Thyroid gland (tissue), 4 donors: ENCODE results near the gene TAF10. TPM values are rescaled to one million over a fixed set of nuclear protein-coding genes. Genes with fewer than 3 reads are reported as not detected.

Experiments used
- DNase-seq, 2 donors: peaks; one replicate each; pipeline ENCODE4 v3.0.0-alpha.2; 2019
- H3K27ac ChIP-seq, 3 donors: fragments of 200-600 bp; sonication (generic); 1 replicate in 2 of 3; 2 replicates in 1 of 3; pipeline ENCODE4 v1.5.1; 2016 to 2019; ENCODE audit warnings: mild to moderate bottlenecking in 1 of 3, moderate library complexity in 1 of 3
- H3K27me3 ChIP-seq: fragments of 200-600 bp; sonication (generic); one replicate; pipeline ENCODE4 v1.5.1; 2019
- H3K36me3 ChIP-seq, 2 donors: fragments of 200-600 bp; sonication (generic); one replicate each; pipeline ENCODE4 v1.5.1; 2016 to 2019
- H3K4me1 ChIP-seq, 2 donors: fragments of 200-600 bp; sonication (generic); one replicate each; pipeline ENCODE4 v1.5.1; 2017 to 2019
- H3K4me3 ChIP-seq, 3 donors: fragments of 200-600 bp; sonication (generic); replicated peaks in 1 of 3; 1 replicate in 2 of 3; 2 replicates in 1 of 3; pipeline ENCODE4 v1.5.1; 2016; ENCODE audit warnings: mild to moderate bottlenecking in 1 of 3
- H3K9me3 ChIP-seq: fragments of 200-600 bp; sonication (generic); one replicate; pipeline ENCODE4 v1.5.1; 2017
- POLR2A ChIP-seq, 2 donors: fragments of 450-650 bp; IDR thresholded peaks; one replicate each; pipeline ENCODE4 v1.6.1; 2017; ENCODE audit warnings: antibody characterized with exemption in 2 of 2, mild to moderate bottlenecking in 2 of 2, moderate library complexity in 1 of 2
- WGBS, 2 donors: methylation state at CpG; one replicate each; pipeline ENCODE4 v1.1.5; 2017; 5-methylcytosine and 5-hydroxymethylcytosine counted together
- intact Hi-C: fragments of 100-400 bp; cut with DNase I; formaldehyde crosslinking; loops from one replicate; pipeline ENCODE4 v1.15.1; 2023
- total RNA-seq, 4 donors: library from RNA; depleted of rRNA; stranded (reverse); fragments of >200 nt; gene quantifications; one replicate each; pipeline ENCODE4 v1.2.3, GENCODE V29; 2016
- TF ChIP-seq, protein P1 (sequence below), 6 experiments: fragments of 200-600 bp in 3 of 6; fragments of 450-650 bp in 3 of 6; sonication (generic) in 3 of 6; IDR thresholded peaks; one replicate each; pipeline ENCODE4 v1.5.1; 2016 to 2019; ENCODE audit warnings: antibody characterized with exemption in 6 of 6, mild to moderate bottlenecking in 2 of 6, inconsistent platforms in 1 of 6, moderate library complexity in 1 of 6

Gene TAF10
- total RNA-seq, 4 donors from 2014 or later = 96.6 to 113 (median 108) TPM

DNA sequence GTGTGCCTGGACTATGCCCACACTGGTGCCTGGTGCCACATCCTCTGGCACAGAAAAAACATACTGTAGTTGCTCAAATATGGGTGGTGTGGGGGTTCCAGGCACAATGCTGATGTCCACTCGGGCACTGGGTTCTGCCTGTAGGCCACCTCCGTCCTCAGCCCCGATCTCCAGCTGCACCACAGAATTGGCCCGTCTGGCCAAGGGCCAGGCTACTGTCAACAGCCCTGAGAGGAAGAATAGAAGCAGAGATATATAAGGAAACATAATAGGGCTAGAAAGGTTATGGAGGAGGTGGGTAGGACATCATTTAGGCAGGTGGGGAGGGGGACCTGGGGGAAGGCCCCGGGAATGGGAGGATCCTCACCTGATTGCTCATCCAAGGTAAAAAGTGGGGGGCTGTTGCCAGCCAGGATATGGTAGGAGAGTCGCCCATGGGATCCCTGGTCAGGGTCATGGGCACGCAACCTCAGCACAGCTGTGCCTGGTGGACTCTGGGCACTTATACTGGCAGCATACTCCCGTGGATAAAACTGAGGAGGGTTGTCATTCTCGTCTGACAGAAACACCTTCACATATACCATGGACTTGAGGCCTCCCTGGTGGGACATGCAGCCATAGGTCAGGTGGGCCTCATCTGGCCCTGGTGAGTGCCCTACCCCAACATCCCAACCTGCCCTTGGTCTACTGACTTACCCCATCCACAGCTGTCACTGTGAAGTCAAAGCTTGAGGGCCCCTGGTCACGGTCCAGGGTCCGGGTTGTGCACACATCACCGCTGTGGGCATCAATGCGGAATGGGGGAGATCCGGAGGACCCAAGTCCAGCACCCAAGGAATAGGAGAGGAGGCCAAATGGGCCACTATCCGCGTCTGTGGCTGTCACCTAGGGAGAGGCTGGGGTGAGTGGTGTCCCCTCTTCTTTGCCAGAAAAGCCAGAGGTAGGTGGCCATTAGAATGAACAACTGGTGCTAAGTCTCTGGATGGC, 21.7 kb upstream of the TAF10 start:
- H3K4me1 ChIP-seq = peaks cover 11 to 41% of the 10 kb centered on the region in 2 donors
- WGBS, 2 donors = 89% methylated on average over 16 of the region's 16 CpGs
- no peaks in the 10 kb centered on the region for H3K36me3 ChIP-seq
- no peak overlapping the region for H3K4me3 ChIP-seq
- DNase-seq = no peak
- peak overlapping the region in 1 of 3 donors; percentile 23 for H3K27ac ChIP-seq
- no peaks in the 10 kb centered on the region for H3K9me3 ChIP-seq
- intact Hi-C loops = no loop called here
- TF ChIP-seq, protein P1, sequence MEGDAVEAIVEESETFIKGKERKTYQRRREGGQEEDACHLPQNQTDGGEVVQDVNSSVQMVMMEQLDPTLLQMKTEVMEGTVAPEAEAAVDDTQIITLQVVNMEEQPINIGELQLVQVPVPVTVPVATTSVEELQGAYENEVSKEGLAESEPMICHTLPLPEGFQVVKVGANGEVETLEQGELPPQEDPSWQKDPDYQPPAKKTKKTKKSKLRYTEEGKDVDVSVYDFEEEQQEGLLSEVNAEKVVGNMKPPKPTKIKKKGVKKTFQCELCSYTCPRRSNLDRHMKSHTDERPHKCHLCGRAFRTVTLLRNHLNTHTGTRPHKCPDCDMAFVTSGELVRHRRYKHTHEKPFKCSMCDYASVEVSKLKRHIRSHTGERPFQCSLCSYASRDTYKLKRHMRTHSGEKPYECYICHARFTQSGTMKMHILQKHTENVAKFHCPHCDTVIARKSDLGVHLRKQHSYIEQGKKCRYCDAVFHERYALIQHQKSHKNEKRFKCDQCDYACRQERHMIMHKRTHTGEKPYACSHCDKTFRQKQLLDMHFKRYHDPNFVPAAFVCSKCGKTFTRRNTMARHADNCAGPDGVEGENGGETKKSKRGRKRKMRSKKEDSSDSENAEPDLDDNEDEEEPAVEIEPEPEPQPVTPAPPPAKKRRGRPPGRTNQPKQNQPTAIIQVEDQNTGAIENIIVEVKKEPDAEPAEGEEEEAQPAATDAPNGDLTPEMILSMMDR (IDR thresholded peaks at IDR 0.05) = no peak
- no peak for TF ChIP-seq POLR2A (IDR thresholded peaks at IDR 0.05)
- no peaks in the 10 kb centered on the region for H3K27me3 ChIP-seq

- Histone ChIP-seq H3K4me3 (no peak overlapping the region), H3K27me3 (no peaks in the 10 kb centered on the region), H3K4me1 (peaks cover under 1 to 30% of the 10 kb centered on the region in 2 donors), H3K36me3 (no peaks in the 10 kb centered on the region), H3K9me3 (no peaks in the 10 kb centered on the region), H3K27ac (no peak overlapping the region)
- TF ChIP-seq, protein P1 (IDR thresholded peaks at IDR 0.05) = no peak
- TF ChIP-seq POLR2A (IDR thresholded peaks at IDR 0.05) = no peak
- intact Hi-C loops = no loop called here
- 94 to 96% methylated on average over 17 to 24 of the region's 29 CpGs for WGBS, 2 donors
- DNase-seq = no peak
These were observed 20.4 kb upstream of the TAF10 start for GRCh38 chr11:6632116-6633073.

GRCh38 chr11:6631361-6631890, 19.4 kb upstream of the TAF10 start:
- H3K27ac ChIP-seq = no peak overlapping the region
- intact Hi-C loops = no loop called here
- no peak overlapping the region for H3K4me3 ChIP-seq
- H3K4me1 ChIP-seq = peaks cover 0 to 22% of the 10 kb centered on the region in 2 donors
- no peaks in the 10 kb centered on the region for H3K36me3 ChIP-seq
- H3K9me3 ChIP-seq = no peaks in the 10 kb centered on the region
- WGBS, 2 donors = 85 to 90% methylated on average over 11 of the region's 11 CpGs
- no peak for TF ChIP-seq POLR2A (IDR thresholded peaks at IDR 0.05)
- TF ChIP-seq, protein P1 (IDR thresholded peaks at IDR 0.05) = no peak
- DNase-seq = no peak
- H3K27me3 ChIP-seq = no peaks in the 10 kb centered on the region

DNA sequence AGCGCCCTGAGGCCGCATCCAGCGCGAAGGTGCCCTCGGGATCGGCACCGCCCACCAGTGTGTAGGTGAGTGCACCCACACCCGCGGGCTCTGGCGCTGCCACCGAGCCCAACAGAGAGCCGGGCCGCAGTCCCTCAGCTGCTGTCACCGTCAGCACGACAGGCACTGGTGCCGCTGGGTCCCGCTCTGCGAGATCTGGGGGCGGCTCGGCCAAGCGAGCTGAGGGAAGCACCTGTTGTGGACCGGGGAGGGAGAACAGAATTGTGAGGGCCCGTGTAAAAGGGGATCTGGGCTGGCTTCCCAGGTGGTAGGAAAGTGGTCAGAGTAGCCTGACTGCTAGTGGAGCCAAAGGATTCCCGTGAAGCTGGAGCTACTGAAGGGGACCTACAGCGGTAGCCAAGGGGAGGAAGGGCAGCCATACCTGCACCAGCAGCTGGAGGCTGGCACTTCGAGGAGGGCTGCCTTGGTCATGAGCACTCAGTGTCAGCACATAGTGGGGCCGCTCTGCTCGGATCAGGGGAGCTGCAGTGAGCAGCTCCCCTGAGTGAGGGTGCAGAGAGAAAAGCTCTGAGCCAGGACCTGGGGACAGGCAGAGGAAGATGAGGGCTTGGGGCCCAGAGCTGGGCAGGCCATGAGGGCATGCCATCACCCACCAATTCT, 18.7 kb upstream of the TAF10 start:
- peaks cover 0 to 16% of the 10 kb centered on the region in 2 donors for H3K4me1 ChIP-seq
- no peaks in the 10 kb centered on the region for H3K27me3 ChIP-seq
- WGBS, 2 donors = 60 to 73% methylated on average over 18 to 22 of the region's 28 CpGs
- peak in 1 of 2 donors; percentile 33 for DNase-seq
- TF ChIP-seq POLR2A (IDR thresholded peaks at IDR 0.05) = no peak
- TF ChIP-seq, protein P1 (IDR thresholded peaks at IDR 0.05) = no peak
- peak overlapping the region in 1 of 3 donors; percentile 24 for H3K4me3 ChIP-seq
- no peak overlapping the region for H3K27ac ChIP-seq
- H3K36me3 ChIP-seq = peaks cover 0 to under 1% of the 10 kb centered on the region in 2 donors
- H3K9me3 ChIP-seq = no peaks in the 10 kb centered on the region
- intact Hi-C loops = no loop called here
